Measurements from ENCODE around the gene TRABD2B.

Gene TRABD2B

GRCh38 chr1:47871799-47872353 lies 125.3 kb downstream of the TRABD2B start:
- no peak for DNase-seq

- no peak for DNase-seq
Observed at GRCh38 chr1:47870946-47871676, 126.1 kb downstream of the TRABD2B start.

GRCh38 chr1:47870480-47870879 lies 126.7 kb downstream of the TRABD2B start:
- no peak for DNase-seq

GRCh38 chr1:47868348-47868676 lies 128.9 kb downstream of the TRABD2B start:
- no peak for DNase-seq

GRCh38 chr1:47867438-47868347 lies 129.5 kb downstream of the TRABD2B start:
- DNase-seq, result no peak

GRCh38 chr1:47866601-47867437 lies 130.4 kb downstream of the TRABD2B start:
- DNase-seq, result no peak

- DNase-seq, result no peak
Observed at GRCh38 chr1:47865881-47866535, 131.2 kb downstream of the TRABD2B start.

GRCh38 chr1:47859092-47859743 lies 138.0 kb downstream of the TRABD2B start:
- no peak for DNase-seq

- no peak for DNase-seq
Observed at GRCh38 chr1:47856996-47857395, 140.2 kb downstream of the TRABD2B start.

GRCh38 chr1:47855230-47855629 lies 142.0 kb downstream of the TRABD2B start:
- DNase-seq, result no peak

GRCh38 chr1:47854552-47855144 lies 142.5 kb downstream of the TRABD2B start:
- no peak for DNase-seq

- DNase-seq, result no peak
Observed at GRCh38 chr1:47853852-47854251, 143.3 kb downstream of the TRABD2B start.

- DNase-seq, result no peak
Observed at GRCh38 chr1:47853059-47853458, 144.1 kb downstream of the TRABD2B start.

- DNase-seq, result no peak
Observed at GRCh38 chr1:47852006-47852718, 145.0 kb downstream of the TRABD2B start.

GRCh38 chr1:47850451-47850850 lies 146.7 kb downstream of the TRABD2B start:
- DNase-seq, result no peak

GRCh38 chr1:47849591-47850261 lies 147.5 kb downstream of the TRABD2B start:
- no peak for DNase-seq

- no peak for DNase-seq
Observed at GRCh38 chr1:47849005-47849521, 148.1 kb downstream of the TRABD2B start.

GRCh38 chr1:47847763-47848162 lies 149.4 kb downstream of the TRABD2B start:
- no peak for DNase-seq

- no peak for DNase-seq
Observed at GRCh38 chr1:47844558-47844955, 152.6 kb downstream of the TRABD2B start.

Data from midbrain (tissue), 1 donor.